Measurements from ENCODE around the gene ALDH7A1.

DNA sequence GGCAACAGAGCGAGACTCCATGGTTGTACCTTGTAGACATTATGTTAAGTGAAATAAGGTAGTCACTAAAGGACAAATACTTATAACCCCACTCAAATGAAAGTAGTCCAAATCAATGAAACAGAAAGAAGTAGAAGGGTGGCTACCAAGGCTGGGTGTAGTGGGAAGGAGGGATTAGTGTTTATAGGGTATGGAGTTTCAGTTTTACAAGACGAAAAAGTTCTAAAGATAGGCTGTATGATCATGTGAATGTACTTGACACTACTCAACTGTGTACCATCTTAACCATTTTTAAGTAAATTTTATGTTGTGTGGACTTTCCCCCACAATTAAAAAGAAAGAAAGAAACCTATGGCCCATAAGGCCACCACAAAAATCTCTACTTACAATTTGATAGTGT lies 32.2 kb downstream of the ALDH7A1 start:
- TF ChIP-seq, protein P1, sequence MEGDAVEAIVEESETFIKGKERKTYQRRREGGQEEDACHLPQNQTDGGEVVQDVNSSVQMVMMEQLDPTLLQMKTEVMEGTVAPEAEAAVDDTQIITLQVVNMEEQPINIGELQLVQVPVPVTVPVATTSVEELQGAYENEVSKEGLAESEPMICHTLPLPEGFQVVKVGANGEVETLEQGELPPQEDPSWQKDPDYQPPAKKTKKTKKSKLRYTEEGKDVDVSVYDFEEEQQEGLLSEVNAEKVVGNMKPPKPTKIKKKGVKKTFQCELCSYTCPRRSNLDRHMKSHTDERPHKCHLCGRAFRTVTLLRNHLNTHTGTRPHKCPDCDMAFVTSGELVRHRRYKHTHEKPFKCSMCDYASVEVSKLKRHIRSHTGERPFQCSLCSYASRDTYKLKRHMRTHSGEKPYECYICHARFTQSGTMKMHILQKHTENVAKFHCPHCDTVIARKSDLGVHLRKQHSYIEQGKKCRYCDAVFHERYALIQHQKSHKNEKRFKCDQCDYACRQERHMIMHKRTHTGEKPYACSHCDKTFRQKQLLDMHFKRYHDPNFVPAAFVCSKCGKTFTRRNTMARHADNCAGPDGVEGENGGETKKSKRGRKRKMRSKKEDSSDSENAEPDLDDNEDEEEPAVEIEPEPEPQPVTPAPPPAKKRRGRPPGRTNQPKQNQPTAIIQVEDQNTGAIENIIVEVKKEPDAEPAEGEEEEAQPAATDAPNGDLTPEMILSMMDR (IDR thresholded peaks at IDR 0.05), result no peak
- TF ChIP-seq POLR2A (IDR thresholded peaks at IDR 0.05), result no peak
- no peak for TF ChIP-seq POLR2AphosphoS5 (IDR thresholded peaks at IDR 0.05)
